K562 (cell line): Measurements from ENCODE around the gene CEND1. TPM values are rescaled to one million over a fixed set of nuclear protein-coding genes. Genes with fewer than 3 reads are reported as not detected.

Experiments used
- CAMTA2 ChIP-seq: fragments of 250-450 bp; sonication (Bioruptor Pico); conservative IDR thresholded peaks from 2 replicates; pipeline ENCODE4 v1.5.1; 2022
- CBX1 ChIP-seq: sonication (generic); IDR thresholded peaks from 2 replicates; pipeline ENCODE4 v1.6.1; 2016; ENCODE audit warnings: antibody characterized with exemption, low read depth, mild to moderate bottlenecking
- CBX5 ChIP-seq: IDR thresholded peaks from 2 replicates; pipeline ENCODE4 v1.6.1; 2014; ENCODE audit warnings: low read depth, borderline replicate concordance
- CEBPG ChIP-seq, 3 experiments: fragments of 200-800 bp in 1 of 3; sonication (Bioruptor generic) in 1 of 3; sonication (generic) in 1 of 3; formaldehyde crosslinking in 1 of 3; IDR thresholded peaks in 2 of 3; conservative IDR thresholded peaks in 1 of 3; 2 replicates each; pipeline versions ENCODE4 v1.6.1 to v1.8.0; 2016 to 2022; ENCODE audit warnings: missing compliant biosample characterization in 2 of 3, missing genetic modification characterization in 2 of 3, mild to moderate bottlenecking in 1 of 3, missing genetic modification reagents in 1 of 3
- GABPB2 ChIP-seq: fragments of 250-450 bp; sonication (Bioruptor Pico); conservative IDR thresholded peaks from 2 replicates; pipeline ENCODE4 v1.5.1; 2021; ENCODE audit warnings: mild to moderate bottlenecking
- IFI16 ChIP-seq: fragments of 250-450 bp; sonication (Bioruptor Pico); IDR thresholded peaks from 2 replicates; pipeline ENCODE4 v2.1.2; 2022; ENCODE audit warnings: mild to moderate bottlenecking, inconsistent platforms
- ILK ChIP-seq: fragments of 450-650 bp; IDR thresholded peaks from 2 replicates; pipeline ENCODE4 v1.6.1; 2016; ENCODE audit warnings: missing genetic modification characterization, low read depth, mild to moderate bottlenecking, missing compliant biosample characterization, moderate library complexity, borderline replicate concordance
- PML ChIP-seq: IDR thresholded peaks from 2 replicates; pipeline ENCODE4 v1.6.1; 2012; ENCODE audit warnings: low read length, inconsistent platforms
- POLR2AphosphoS5 ChIP-seq: IDR thresholded peaks from 2 replicates; pipeline ENCODE4 v1.6.1; 2011; ENCODE audit warnings: mild to moderate bottlenecking, low read depth, low read length, moderate library complexity; ENCODE audit not compliant: control insufficient read depth, insufficient read depth
- POLR2H ChIP-seq: IDR thresholded peaks from 2 replicates; pipeline ENCODE4 v1.6.1; 2016; ENCODE audit warnings: missing genetic modification characterization, low read depth, mild to moderate bottlenecking, control low read depth, missing compliant biosample characterization, moderate library complexity
- SMAD4 ChIP-seq: fragments of 250-450 bp; sonication (Bioruptor Pico); conservative IDR thresholded peaks from 2 replicates; pipeline ENCODE4 v1.8.0; 2021; ENCODE audit warnings: inconsistent platforms, mild to moderate bottlenecking, moderate library complexity
- STAT5B ChIP-seq: fragments of 250-450 bp; sonication (Bioruptor Pico); IDR thresholded peaks from 2 replicates; pipeline ENCODE4 v1.8.0; 2021; ENCODE audit warnings: mild to moderate bottlenecking, inconsistent platforms
- TEAD4 ChIP-seq, 2 experiments: sonication (generic) in 1 of 2; formaldehyde crosslinking in 1 of 2; IDR thresholded peaks; 2 replicates each; pipeline versions ENCODE4 v1.6.1 to v1.8.0; 2012 to 2022; ENCODE audit warnings: borderline replicate concordance in 1 of 2, inconsistent platforms in 1 of 2, low read length in 1 of 2, mild to moderate bottlenecking in 1 of 2, missing genetic modification reagents in 1 of 2
- ZNF274 ChIP-seq: IDR thresholded peaks from 2 replicates; pipeline ENCODE4 v1.6.1; 2011; ENCODE audit warnings: low read depth, mild to moderate bottlenecking, low read length, moderate library complexity, borderline replicate concordance
- ZSCAN32 ChIP-seq: fragments of 450-650 bp; formaldehyde crosslinking; IDR thresholded peaks from 2 replicates; pipeline ENCODE4 v1.4.0; 2020; ENCODE audit warnings: mild to moderate bottlenecking, moderate library complexity
- polyA plus RNA-seq, 8 experiments: library from polyadenylated mRNA; depleted of rRNA in 4 of 8; stranded (reverse) in 5 of 8; unstranded in 3 of 8; fragments of >200 nt; fragmentation: Nextera tagmentation in 2 of 8; fragmentation: Illumina TruSeq in 1 of 8; extraction: Ambion mirVana in 2 of 8; extraction: Trizol in 1 of 8; gene quantifications; 2 replicates each; pipeline versions ENCODE4 v1.2.1 to v1.2.3, GENCODE V29; 2011 to 2014; ENCODE audit warnings: inconsistent platforms in 1 of 8, missing spikeins in 1 of 8
- total RNA-seq, 7 experiments: library from RNA; depleted of rRNA in 6 of 7; stranded (reverse); fragments of >200 nt in 6 of 7; fragmentation: Illumina TruSeq in 2 of 7; extraction: Trizol in 2 of 7; gene quantifications; 2 replicates each; pipeline versions ENCODE4 v1.2.1 to v1.2.3, GENCODE V29; 2011 to 2021; ENCODE audit warnings: low replicate concordance in 1 of 7
- TF ChIP-seq, protein P1 (sequence below): sonication (generic); formaldehyde crosslinking; IDR thresholded peaks from 2 replicates; pipeline ENCODE4 v1.8.0; 2022; ENCODE audit warnings: mild to moderate bottlenecking, missing genetic modification reagents
- TF ChIP-seq, protein P2 (sequence below): fragments of 450-650 bp; IDR thresholded peaks from 2 replicates; pipeline ENCODE4 v1.6.1; 2016; ENCODE audit warnings: low read depth

The CEND1 gene
- total and polyA plus RNA-seq, 9 of the 15 experiments (the other 6 are each of a cell fraction or from before 2014, with no cell fraction given): 0.13 to 0.18 (median 0.16) TPM; not detected in 6

GRCh38 chr11:813072-813455 lies 23.2 kb upstream of the CEND1 start (continued):
- no peak for TF ChIP-seq CAMTA2 (CRISPR knock-in tag)
- no peak for TF ChIP-seq STAT5B (CRISPR knock-in tag)
- TF ChIP-seq POLR2H (tag): no peak
- TF ChIP-seq CEBPG (CRISPR knock-in tag; IDR thresholded peaks at IDR 0.05): no peak
- TF ChIP-seq CEBPG (tag; conservative IDR thresholded peaks at IDR 0.05 in 1 of 2, IDR thresholded peaks at IDR 0.05 in 1 of 2): no peak
- TF ChIP-seq, protein P1, sequence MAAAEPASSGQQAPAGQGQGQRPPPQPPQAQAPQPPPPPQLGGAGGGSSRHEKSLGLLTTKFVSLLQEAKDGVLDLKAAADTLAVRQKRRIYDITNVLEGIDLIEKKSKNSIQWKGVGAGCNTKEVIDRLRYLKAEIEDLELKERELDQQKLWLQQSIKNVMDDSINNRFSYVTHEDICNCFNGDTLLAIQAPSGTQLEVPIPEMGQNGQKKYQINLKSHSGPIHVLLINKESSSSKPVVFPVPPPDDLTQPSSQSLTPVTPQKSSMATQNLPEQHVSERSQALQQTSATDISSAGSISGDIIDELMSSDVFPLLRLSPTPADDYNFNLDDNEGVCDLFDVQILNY (CRISPR knock-in tag): peak; percentile 79
- TF ChIP-seq ZNF274: no peak
- no peak for TF ChIP-seq CBX1
- peak; percentile 49; the same call in 1 of the 2 replicates for TF ChIP-seq POLR2AphosphoS5
- TF ChIP-seq IFI16: no peak
- TF ChIP-seq, protein P2, sequence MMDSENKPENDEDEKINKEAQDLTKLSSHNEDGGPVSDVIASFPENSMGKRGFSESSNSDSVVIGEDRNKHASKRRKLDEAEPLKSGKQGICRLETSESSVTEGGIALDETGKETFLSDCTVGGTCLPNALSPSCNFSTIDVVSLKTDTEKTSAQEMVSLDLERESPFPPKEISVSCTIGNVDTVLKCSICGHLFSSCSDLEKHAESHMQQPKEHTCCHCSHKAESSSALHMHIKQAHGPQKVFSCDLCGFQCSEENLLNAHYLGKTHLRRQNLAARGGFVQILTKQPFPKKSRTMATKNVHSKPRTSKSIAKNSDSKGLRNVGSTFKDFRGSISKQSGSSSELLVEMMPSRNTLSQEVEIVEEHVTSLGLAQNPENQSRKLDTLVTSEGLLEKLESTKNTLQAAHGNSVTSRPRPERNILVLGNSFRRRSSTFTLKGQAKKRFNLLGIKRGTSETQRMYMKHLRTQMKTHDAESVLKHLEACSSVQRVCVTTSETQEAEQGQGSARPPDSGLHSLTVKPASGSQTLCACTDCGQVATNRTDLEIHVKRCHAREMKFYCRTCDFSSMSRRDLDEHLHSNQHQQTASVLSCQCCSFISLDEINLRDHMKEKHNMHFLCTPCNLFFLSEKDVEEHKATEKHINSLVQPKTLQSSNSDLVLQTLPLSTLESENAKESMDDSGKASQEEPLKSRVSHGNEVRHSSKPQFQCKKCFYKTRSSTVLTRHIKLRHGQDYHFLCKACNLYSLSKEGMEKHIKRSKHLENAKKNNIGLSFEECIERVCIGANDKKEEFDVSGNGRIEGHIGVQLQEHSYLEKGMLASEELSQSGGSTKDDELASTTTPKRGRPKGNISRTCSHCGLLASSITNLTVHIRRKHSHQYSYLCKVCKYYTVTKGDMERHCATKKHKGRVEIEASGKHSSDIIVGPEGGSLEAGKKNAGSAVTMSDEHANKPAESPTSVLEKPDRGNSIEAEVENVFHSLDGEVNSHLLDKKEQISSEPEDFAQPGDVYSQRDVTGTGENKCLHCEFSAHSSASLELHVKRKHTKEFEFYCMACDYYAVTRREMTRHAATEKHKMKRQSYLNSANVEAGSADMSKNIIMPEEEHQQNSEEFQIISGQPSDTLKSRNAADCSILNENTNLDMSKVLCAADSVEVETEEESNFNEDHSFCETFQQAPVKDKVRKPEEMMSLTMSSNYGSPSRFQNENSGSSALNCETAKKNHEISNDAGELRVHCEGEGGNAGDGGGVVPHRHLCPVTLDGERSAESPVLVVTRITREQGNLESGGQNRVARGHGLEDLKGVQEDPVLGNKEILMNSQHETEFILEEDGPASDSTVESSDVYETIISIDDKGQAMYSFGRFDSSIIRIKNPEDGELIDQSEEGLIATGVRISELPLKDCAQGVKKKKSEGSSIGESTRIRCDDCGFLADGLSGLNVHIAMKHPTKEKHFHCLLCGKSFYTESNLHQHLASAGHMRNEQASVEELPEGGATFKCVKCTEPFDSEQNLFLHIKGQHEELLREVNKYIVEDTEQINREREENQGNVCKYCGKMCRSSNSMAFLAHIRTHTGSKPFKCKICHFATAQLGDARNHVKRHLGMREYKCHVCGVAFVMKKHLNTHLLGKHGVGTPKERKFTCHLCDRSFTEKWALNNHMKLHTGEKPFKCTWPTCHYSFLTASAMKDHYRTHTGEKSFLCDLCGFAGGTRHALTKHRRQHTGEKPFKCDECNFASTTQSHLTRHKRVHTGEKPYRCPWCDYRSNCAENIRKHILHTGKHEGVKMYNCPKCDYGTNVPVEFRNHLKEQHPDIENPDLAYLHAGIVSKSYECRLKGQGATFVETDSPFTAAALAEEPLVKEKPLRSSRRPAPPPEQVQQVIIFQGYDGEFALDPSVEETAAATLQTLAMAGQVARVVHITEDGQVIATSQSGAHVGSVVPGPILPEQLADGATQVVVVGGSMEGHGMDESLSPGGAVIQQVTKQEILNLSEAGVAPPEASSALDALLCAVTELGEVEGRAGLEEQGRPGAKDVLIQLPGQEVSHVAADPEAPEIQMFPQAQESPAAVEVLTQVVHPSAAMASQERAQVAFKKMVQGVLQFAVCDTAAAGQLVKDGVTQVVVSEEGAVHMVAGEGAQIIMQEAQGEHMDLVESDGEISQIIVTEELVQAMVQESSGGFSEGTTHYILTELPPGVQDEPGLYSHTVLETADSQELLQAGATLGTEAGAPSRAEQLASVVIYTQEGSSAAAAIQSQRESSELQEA: no peak
- no peak for TF ChIP-seq SMAD4 (CRISPR knock-in tag)
- no peak for TF ChIP-seq TEAD4 (IDR thresholded peaks at IDR 0.05; ENCODE audit: low read length)
- no peak for TF ChIP-seq TEAD4 (CRISPR knock-in tag; IDR thresholded peaks at IDR 0.05; ENCODE audit: borderline replicate concordance)
- TF ChIP-seq ILK: no peak
- TF ChIP-seq GABPB2: peak; percentile 70; the same call in 1 of the 2 replicates
- 0 out of 2 replicates have a peak, but pooled peaks have one; percentile 41 for TF ChIP-seq PML
- no peak for TF ChIP-seq ZSCAN32 (CRISPR knock-in tag)
- no peak for TF ChIP-seq CBX5
